Upper lobe of right lung (tissue), 1 donor: Measurements from ENCODE around the gene NME9. TPM values are rescaled to one million over a fixed set of nuclear protein-coding genes. Genes with fewer than 3 reads are reported as not detected.

ENCODE experiments used
- ATAC-seq: fragments of 200-7000 bp; cut with Tn5 transposase; one replicate; pipeline ENCODE4 v1.9.1; 2020; ENCODE audit warnings: mild to moderate bottlenecking, moderate library complexity
- DNase-seq: peaks from one replicate; pipeline ENCODE4 v3.0.0-alpha.2; 2020
- H3K27ac ChIP-seq: fragments of 200-600 bp; one replicate; pipeline ENCODE4 v1.8.0; 2022
- H3K27me3 ChIP-seq: fragments of 200-600 bp; one replicate; pipeline ENCODE4 v1.8.0; 2022; ENCODE audit warnings: mild to moderate bottlenecking
- H3K36me3 ChIP-seq: fragments of 200-600 bp; one replicate; pipeline ENCODE4 v1.8.0; 2022
- H3K4me1 ChIP-seq: fragments of 200-600 bp; one replicate; pipeline ENCODE4 v1.8.0; 2022
- H3K4me3 ChIP-seq: fragments of 200-600 bp; one replicate; pipeline ENCODE4 v1.8.0; 2022; ENCODE audit warnings: mild to moderate bottlenecking
- H3K9me3 ChIP-seq: fragments of 200-600 bp; one replicate; pipeline ENCODE4 v1.8.0; 2022
- intact Hi-C: fragments of 100-400 bp; cut with DNase I; formaldehyde crosslinking; loops from one replicate; pipeline ENCODE4 v1.11.0; 2022
- total RNA-seq: library from RNA; stranded (reverse); fragmentation: NEBNext Ultra II Directional; extraction: Animal tissue kit (Norgen Biotek cat#: 25700); gene quantifications from one replicate; pipeline ENCODE4 v1.2.1, GENCODE V29; 2021
- TF ChIP-seq, protein P1 (sequence below): fragments of 200-600 bp; IDR thresholded peaks from one replicate; pipeline ENCODE4 v1.8.0; 2022; ENCODE audit warnings: antibody characterized with exemption
- donor health status: DM: no; HTN: yes; CAD: no; lungs with severe emphysema.

Gene NME9
- total RNA-seq, 1 donor from 2014 or later, result not detected

DNA sequence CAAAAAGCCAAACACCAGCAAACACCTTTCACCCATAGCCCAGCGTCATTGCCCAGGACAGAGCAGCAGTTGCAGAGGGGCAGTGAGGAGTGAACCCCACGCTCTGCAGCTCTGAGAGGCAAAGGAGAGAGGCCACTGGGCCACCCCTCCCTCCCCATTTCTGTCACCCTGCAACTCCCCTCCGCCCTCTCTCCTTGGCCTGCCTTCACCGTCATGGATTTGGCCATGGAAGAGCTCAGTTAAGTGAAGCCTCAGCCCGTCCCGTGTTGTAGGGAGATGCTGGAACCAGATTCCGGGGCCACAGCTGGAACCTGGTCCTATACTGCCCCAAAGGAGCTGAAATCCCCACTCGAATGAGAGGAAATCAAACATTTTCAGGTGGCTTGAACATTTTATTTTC lies 40.7 kb upstream of the NME9 start:
- Histone ChIP-seq H3K4me1 (peaks cover 25% of the 10 kb centered on the region), H3K36me3 (no peaks in the 10 kb centered on the region), H3K27ac (no peak overlapping the region), H3K4me3 (no peak overlapping the region), H3K9me3 (no peaks in the 10 kb centered on the region), H3K27me3 (no peaks in the 10 kb centered on the region)
- ATAC-seq, result no peak
- TF ChIP-seq, protein P1, sequence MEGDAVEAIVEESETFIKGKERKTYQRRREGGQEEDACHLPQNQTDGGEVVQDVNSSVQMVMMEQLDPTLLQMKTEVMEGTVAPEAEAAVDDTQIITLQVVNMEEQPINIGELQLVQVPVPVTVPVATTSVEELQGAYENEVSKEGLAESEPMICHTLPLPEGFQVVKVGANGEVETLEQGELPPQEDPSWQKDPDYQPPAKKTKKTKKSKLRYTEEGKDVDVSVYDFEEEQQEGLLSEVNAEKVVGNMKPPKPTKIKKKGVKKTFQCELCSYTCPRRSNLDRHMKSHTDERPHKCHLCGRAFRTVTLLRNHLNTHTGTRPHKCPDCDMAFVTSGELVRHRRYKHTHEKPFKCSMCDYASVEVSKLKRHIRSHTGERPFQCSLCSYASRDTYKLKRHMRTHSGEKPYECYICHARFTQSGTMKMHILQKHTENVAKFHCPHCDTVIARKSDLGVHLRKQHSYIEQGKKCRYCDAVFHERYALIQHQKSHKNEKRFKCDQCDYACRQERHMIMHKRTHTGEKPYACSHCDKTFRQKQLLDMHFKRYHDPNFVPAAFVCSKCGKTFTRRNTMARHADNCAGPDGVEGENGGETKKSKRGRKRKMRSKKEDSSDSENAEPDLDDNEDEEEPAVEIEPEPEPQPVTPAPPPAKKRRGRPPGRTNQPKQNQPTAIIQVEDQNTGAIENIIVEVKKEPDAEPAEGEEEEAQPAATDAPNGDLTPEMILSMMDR, result no peak
- DNase-seq, result peak; percentile 31
- intact Hi-C loops, result no loop called here

DNA sequence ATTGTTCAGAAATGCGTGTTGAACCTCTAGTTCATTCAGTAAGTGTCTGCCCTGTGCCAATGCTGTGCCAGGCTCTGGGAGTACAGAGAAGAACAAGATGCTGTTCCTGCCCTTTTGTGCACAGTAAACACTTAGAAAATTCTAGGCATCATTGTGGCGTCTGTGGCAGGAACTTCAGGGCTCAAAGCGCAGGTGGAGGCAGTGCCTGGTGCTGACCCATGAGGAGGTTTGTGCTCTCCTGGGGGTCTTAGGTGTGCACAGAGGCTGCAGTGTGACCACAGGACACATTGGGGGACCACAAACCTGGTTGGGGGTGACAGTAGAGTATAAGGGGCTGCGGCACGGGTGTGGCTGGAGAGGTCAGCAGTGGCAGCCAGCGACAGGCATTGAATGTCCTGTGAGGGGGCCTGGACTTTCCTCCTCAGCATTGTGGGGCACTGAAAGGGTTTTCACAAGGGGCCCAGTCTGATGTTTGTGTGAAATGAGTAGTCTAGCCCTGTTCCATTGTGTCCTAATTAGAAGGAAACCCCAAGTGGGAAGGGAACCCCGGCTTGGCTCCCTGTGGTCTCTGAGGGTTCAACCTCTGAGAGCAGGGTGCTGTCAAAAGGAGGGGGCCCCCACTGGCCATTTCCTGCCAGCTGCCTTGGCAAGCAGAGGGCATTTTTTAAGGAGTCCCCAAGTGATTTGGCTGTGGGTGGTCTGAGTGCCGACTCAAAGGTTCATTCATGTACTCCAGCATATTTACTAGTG lies 39.7 kb upstream of the NME9 start:
- TF ChIP-seq, protein P1, result no peak
- Histone ChIP-seq H3K4me3 (no peak overlapping the region), H3K36me3 (no peaks in the 10 kb centered on the region), H3K27ac (no peak overlapping the region), H3K9me3 (no peaks in the 10 kb centered on the region), H3K27me3 (no peaks in the 10 kb centered on the region), H3K4me1 (peaks cover 25% of the 10 kb centered on the region)
- peak; percentile 54 for DNase-seq
- intact Hi-C loops, result no loop called here
- no peak for ATAC-seq

DNA sequence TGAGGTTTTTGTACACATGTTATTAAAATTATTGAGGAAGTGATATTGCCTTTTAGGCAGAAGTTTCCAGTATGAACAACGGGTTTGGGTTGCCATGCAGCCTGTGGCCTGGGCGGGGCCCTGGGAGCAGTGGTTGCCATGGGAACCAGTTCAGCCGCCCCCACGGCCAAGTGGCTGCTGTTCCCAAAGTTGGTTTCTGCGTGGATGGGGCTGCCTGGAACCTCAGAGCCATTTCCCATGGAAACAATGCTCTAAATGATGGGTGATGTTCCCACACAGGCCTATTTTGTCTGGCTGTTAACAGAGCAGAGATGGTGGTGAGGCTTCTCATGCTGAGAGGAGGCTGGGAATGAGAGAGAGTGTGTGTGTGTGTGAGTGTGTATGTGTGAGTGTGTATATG lies 38.3 kb upstream of the NME9 start:
- Histone ChIP-seq H3K36me3 (no peaks in the 10 kb centered on the region), H3K27ac (no peak overlapping the region), H3K9me3 (no peaks in the 10 kb centered on the region), H3K4me1 (peaks cover 25% of the 10 kb centered on the region), H3K4me3 (no peak overlapping the region), H3K27me3 (no peaks in the 10 kb centered on the region)
- DNase-seq (peak; percentile 84), ATAC-seq (peak; percentile 76)
- intact Hi-C loops, result no loop called here
- TF ChIP-seq, protein P1, result no peak

DNA sequence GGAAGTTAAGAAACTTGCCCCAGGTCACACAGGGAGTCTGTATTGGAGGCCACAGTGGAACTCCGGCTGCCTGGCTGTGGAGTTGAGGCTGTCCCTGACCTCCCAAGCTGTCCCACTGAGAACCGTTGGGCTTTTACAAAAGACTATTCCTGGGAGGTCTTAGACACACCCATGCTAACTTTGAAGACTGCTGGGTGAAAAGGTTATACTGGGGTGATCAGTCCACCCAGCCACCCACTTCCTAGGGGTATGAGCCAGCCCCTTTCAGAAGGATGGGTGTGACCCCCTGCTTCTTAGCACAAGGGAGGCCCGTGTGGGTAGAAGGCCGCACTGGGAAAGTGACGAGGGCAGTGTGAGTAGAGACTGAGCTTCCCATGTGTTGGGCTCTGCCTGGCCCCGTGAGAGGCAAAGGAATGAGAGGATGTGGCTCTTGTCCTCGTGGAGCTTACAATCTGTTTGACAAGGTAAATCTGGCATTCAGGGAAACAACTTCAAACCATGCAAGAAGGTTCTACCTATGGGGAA lies 37.7 kb upstream of the NME9 start:
- TF ChIP-seq, protein P1, result no peak
- ATAC-seq (no peak), DNase-seq (peak; percentile 46)
- Histone ChIP-seq H3K36me3 (no peaks in the 10 kb centered on the region), H3K27me3 (no peaks in the 10 kb centered on the region), H3K27ac (peak overlapping the region; percentile 61), H3K4me1 (peaks cover 25% of the 10 kb centered on the region), H3K9me3 (no peaks in the 10 kb centered on the region), H3K4me3 (no peak overlapping the region)
- intact Hi-C loops, result no loop called here

DNA sequence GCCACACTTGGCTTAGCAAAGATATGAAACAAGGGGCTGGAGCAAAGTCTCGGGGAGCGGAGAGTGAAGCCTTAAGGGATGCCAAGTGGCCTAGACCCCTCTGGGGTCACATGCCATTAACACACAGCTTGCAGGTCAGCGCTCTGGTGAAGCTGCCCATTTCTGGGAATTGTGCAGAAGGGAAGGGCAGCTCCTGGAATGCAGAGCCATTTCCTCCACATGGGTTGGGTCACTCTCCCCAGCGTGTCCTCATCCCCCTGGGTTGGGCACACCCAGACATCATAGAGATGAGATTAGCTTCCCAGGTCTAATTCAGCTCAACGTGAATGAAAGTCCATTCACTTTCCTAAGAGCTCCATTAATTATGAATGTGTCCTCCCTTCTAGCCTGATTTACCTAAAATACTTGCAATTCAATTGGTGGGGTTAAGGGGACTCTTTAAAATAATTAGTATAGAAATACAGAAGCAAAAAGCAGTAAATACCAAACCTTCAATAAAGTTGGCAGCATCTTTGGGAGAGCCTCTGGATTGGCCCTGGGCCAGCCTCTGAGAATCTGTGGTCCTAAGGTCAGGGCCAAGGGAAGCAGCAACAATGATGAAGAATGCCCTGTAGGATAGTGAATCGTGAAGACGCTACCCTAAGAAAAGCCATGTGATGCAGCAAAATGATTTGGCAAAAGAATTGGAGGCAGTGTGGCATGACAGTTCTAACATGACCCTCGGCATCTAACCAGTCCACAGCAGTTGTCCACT lies 36.5 kb upstream of the NME9 start:
- peak overlapping the region; percentile 61 for H3K27ac ChIP-seq
- peak; percentile 18 for ATAC-seq
- no peaks in the 10 kb centered on the region for H3K9me3 ChIP-seq
- peak; percentile 28 for DNase-seq
- TF ChIP-seq, protein P1, result no peak
- H3K36me3 ChIP-seq, result no peaks in the 10 kb centered on the region
- H3K4me1 ChIP-seq, result peaks cover 20% of the 10 kb centered on the region
- intact Hi-C loops, result no loop called here
- H3K27me3 ChIP-seq, result no peaks in the 10 kb centered on the region
- H3K4me3 ChIP-seq, result no peak overlapping the region
